Osteoblast (primary cell): ENCODE measurements around the gene RPS6KA2. TPM values are rescaled to one million over a fixed set of nuclear protein-coding genes. Genes with fewer than 3 reads are reported as not detected.

Experiments used
- DNase-seq: peaks from one replicate; pipeline ENCODE4 v3.0.0; 2011; ENCODE audit warnings: low spot score, mixed read lengths; ENCODE audit not compliant: insufficient read length; ENCODE audit errors: missing footprints
- H2AFZ ChIP-seq: 2 replicates; pipeline ENCODE4 v1.6.0; 2011; ENCODE audit warnings: mild to moderate bottlenecking, low read length
- H3K27ac ChIP-seq: 2 replicates; pipeline ENCODE4 v1.5.1; 2011; ENCODE audit warnings: mild to moderate bottlenecking, low read depth, low read length, moderate library complexity
- H3K27me3 ChIP-seq: 2 replicates; pipeline ENCODE4 v1.6.0; 2012; ENCODE audit warnings: mild to moderate bottlenecking, control low read depth, inconsistent platforms, low read length, moderate library complexity; ENCODE audit not compliant: insufficient read depth
- H3K36me3 ChIP-seq: 2 replicates; pipeline ENCODE4 v1.5.1; 2011; ENCODE audit warnings: mild to moderate bottlenecking, low read length, control low read depth, moderate library complexity; ENCODE audit not compliant: insufficient read depth
- H3K4me1 ChIP-seq: 2 replicates; pipeline ENCODE4 v1.5.1; 2011; ENCODE audit warnings: mild to moderate bottlenecking, low read length, control low read depth, moderate library complexity; ENCODE audit not compliant: insufficient read depth
- H3K4me2 ChIP-seq: 2 replicates; pipeline ENCODE4 v1.6.0; 2011; ENCODE audit warnings: mild to moderate bottlenecking, low read length; ENCODE audit not compliant: insufficient read depth
- H3K4me3 ChIP-seq: fragments of 200-600 bp; sonication (generic); 3 replicates; pipeline ENCODE4 v1.5.1; 2012; ENCODE audit warnings: mild to moderate bottlenecking, low read length, inconsistent platforms; ENCODE audit not compliant: insufficient read depth
- H3K79me2 ChIP-seq: 2 replicates; pipeline ENCODE4 v1.6.0; 2012; ENCODE audit warnings: mild to moderate bottlenecking, low read length, control low read depth, inconsistent platforms; ENCODE audit not compliant: insufficient read depth
- H3K9me3 ChIP-seq: 2 replicates; pipeline ENCODE4 v1.5.1; 2011; ENCODE audit warnings: low read depth, low read length, control low read depth
- H4K20me1 ChIP-seq: 2 replicates; pipeline ENCODE4 v1.6.0; 2012; ENCODE audit warnings: mild to moderate bottlenecking, low read length, control low read depth; ENCODE audit not compliant: insufficient read depth
- total RNA-seq: library from RNA; depleted of rRNA; stranded (reverse); fragments of >200 nt; gene quantifications from 2 replicates; pipeline ENCODE4 v1.2.3, GENCODE V29; 2012
- TF ChIP-seq, protein P1 (sequence below): IDR thresholded peaks from 2 replicates; pipeline ENCODE4 v1.5.1; 2011; ENCODE audit warnings: mild to moderate bottlenecking, low read depth, low read length, moderate library complexity; ENCODE audit errors: extremely low read depth

The RPS6KA2 gene
- total RNA-seq, 1 donor, result 113 TPM

- no peak overlapping the region for H3K4me2 ChIP-seq
- peaks cover 22% of the 10 kb centered on the region for H3K27me3 ChIP-seq
- no peak overlapping the region for H3K4me3 ChIP-seq
- no peak overlapping the region for H2AFZ ChIP-seq
- DNase-seq, result no peak
- H3K27ac ChIP-seq, result no peak overlapping the region
- H4K20me1 ChIP-seq, result no peaks in the 10 kb centered on the region
- H3K9me3 ChIP-seq, result no peaks in the 10 kb centered on the region
- no peaks in the 10 kb centered on the region for H3K79me2 ChIP-seq
- no peaks in the 10 kb centered on the region for H3K4me1 ChIP-seq
- TF ChIP-seq, protein P1, sequence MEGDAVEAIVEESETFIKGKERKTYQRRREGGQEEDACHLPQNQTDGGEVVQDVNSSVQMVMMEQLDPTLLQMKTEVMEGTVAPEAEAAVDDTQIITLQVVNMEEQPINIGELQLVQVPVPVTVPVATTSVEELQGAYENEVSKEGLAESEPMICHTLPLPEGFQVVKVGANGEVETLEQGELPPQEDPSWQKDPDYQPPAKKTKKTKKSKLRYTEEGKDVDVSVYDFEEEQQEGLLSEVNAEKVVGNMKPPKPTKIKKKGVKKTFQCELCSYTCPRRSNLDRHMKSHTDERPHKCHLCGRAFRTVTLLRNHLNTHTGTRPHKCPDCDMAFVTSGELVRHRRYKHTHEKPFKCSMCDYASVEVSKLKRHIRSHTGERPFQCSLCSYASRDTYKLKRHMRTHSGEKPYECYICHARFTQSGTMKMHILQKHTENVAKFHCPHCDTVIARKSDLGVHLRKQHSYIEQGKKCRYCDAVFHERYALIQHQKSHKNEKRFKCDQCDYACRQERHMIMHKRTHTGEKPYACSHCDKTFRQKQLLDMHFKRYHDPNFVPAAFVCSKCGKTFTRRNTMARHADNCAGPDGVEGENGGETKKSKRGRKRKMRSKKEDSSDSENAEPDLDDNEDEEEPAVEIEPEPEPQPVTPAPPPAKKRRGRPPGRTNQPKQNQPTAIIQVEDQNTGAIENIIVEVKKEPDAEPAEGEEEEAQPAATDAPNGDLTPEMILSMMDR, result no peak
- H3K36me3 ChIP-seq, result no peaks in the 10 kb centered on the region
Measured at GRCh38 chr6:166672624-166673206, 45.7 kb upstream of the RPS6KA2 start.

DNA sequence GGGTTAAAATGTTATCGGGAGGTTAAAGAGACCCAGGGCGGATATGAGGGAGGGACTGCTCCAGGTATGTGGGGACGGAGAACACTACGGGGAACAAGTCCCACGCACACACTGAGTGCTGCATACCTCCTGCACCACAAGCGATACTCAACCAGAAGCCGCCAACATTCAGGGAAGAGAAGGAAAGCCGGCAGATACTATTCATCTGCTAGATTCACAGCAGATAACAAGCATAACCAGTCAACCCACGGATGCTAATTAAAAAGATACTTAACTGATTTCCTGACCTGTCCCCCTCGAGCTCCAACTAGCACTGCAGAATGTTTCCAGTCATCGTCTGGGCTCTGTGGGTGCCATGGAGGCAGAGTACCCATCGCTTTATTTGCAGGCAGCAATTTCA lies 45.1 kb upstream of the RPS6KA2 start:
- Histone ChIP-seq H4K20me1 (no peaks in the 10 kb centered on the region), H3K27me3 (peaks cover 23% of the 10 kb centered on the region), H3K4me1 (no peaks in the 10 kb centered on the region), H3K4me3 (no peak overlapping the region), H3K4me2 (no peak overlapping the region), H3K79me2 (no peaks in the 10 kb centered on the region), H2AFZ (no peak overlapping the region), H3K36me3 (no peaks in the 10 kb centered on the region), H3K9me3 (no peaks in the 10 kb centered on the region), H3K27ac (no peak overlapping the region)
- DNase-seq, result no peak
- TF ChIP-seq, protein P1, result no peak

DNA sequence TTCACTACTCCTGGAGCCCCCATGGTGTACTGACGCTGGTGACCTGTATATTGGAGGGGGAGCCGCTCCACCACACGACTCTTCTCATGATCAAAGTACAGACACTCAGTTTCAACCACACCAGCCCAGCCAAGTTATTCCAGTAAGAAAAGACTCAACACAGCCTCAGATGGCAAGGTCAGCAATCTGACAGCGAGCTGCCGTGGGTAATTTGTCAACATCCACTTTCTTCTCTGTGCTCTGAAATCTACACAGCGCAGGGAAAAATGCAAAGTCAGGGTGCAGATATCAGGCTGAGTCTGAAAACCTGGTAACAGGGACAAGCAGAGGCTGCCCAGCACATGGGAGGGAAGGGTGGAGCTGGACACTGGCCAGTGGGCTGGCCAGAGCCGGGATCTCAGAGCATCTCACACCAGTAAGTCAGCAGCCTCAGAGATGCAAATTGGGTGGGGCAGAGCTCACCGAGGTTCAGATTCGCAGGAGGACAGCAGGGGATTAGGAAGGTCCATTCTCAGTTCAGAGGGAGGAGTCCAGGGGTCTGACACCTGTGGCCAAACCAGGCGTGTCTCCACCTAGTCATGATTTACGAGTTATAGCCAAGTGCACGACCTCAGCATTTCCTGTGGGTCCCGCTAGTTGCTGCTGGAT lies 44.5 kb upstream of the RPS6KA2 start:
- Histone ChIP-seq H4K20me1 (no peaks in the 10 kb centered on the region), H3K4me2 (no peak overlapping the region), H3K4me3 (no peak overlapping the region), H3K9me3 (no peaks in the 10 kb centered on the region), H3K36me3 (no peaks in the 10 kb centered on the region), H2AFZ (no peak overlapping the region), H3K4me1 (no peaks in the 10 kb centered on the region), H3K27ac (no peak overlapping the region), H3K79me2 (no peaks in the 10 kb centered on the region), H3K27me3 (peaks cover 26% of the 10 kb centered on the region)
- peak; percentile 82 for DNase-seq
- TF ChIP-seq, protein P1, result no peak

DNA sequence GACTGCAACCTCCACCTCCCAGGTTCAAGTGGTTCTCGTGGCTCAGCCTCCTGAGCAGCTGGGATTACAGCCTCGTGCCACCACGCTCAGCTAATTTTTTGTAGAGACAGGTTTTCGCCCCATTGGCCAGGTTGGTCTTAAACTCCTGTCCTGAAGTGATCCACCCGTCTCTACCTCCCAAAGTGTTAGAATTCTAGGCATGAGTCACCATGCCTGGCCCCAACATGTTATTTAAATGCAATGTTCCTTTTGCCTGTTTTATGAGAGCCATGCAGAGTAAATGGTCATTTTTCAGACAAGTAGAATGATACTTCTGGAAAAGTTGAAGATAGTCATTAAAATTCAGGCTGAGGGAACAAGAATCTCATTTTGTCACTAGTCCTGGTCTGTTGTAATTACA lies 43.8 kb upstream of the RPS6KA2 start:
- Histone ChIP-seq H3K4me2 (no peak overlapping the region), H2AFZ (no peak overlapping the region), H3K36me3 (no peaks in the 10 kb centered on the region), H3K27me3 (peaks cover 26% of the 10 kb centered on the region), H3K79me2 (no peaks in the 10 kb centered on the region), H3K4me1 (no peaks in the 10 kb centered on the region), H3K4me3 (no peak overlapping the region), H4K20me1 (no peaks in the 10 kb centered on the region), H3K27ac (no peak overlapping the region), H3K9me3 (no peaks in the 10 kb centered on the region)
- TF ChIP-seq, protein P1, result no peak
- DNase-seq, result no peak
